WERI-Rb-1 (cell line): ENCODE results near the gene TIMMDC1.
A peak's percentile ranks its signal among the peaks of the same experiment; 100 is the strongest.

ENCODE experiments used
- DNase-seq: peaks from one replicate; pipeline ENCODE4 v3.0.0-alpha.2; 2020
- H3K27ac ChIP-seq: fragments of 250-450 bp; sonication (Bioruptor Pico); 2 replicates; pipeline ENCODE4 v1.5.1; 2020; ENCODE audit warnings: mild to moderate bottlenecking, moderate library complexity
- H3K27me3 ChIP-seq: fragments of 250-450 bp; sonication (Bioruptor Pico); 2 replicates; pipeline ENCODE4 v1.5.1; 2021; ENCODE audit warnings: mild to moderate bottlenecking, low read depth, moderate library complexity; ENCODE audit not compliant: insufficient read depth, severe bottlenecking
- H3K36me3 ChIP-seq: fragments of 250-450 bp; sonication (Bioruptor Pico); 2 replicates; pipeline ENCODE4 v1.5.1; 2020; ENCODE audit warnings: mild to moderate bottlenecking, moderate library complexity
- H3K4me3 ChIP-seq: 2 replicates; pipeline ENCODE4 v1.5.1; 2011; ENCODE audit warnings: low read depth, mild to moderate bottlenecking, control low read depth, low read length
- H3K9me3 ChIP-seq: fragments of 250-450 bp; sonication (Bioruptor Pico); 2 replicates; pipeline ENCODE4 v1.5.1; 2021; ENCODE audit warnings: mild to moderate bottlenecking, moderate library complexity; ENCODE audit not compliant: severe bottlenecking
- TF ChIP-seq, protein P1 (sequence below): IDR thresholded peaks from 2 replicates; pipeline ENCODE4 v1.5.1; 2011; ENCODE audit warnings: low read depth, mild to moderate bottlenecking, control low read depth, inconsistent platforms, low read length

Gene TIMMDC1

DNA sequence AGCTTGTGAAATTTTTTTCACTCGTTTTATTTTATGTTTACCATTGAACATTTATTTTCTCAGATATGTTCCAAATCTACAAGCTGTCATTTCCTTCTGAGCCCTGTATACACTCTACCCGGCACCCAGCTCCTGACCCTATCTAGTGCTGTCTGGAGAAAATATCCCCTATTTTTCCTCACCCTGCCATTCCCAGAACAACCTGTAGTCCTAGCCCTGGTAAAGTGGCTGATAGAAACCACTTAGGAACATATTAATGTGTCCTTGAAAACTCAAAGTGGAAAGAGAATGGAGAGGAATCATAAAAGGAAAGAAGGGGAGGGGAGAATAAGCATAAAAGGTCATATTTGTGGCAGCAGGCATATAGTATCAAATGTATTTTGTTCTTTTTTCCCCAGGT lies 8.2 kb upstream of the TIMMDC1 start:
- TF ChIP-seq, protein P1, sequence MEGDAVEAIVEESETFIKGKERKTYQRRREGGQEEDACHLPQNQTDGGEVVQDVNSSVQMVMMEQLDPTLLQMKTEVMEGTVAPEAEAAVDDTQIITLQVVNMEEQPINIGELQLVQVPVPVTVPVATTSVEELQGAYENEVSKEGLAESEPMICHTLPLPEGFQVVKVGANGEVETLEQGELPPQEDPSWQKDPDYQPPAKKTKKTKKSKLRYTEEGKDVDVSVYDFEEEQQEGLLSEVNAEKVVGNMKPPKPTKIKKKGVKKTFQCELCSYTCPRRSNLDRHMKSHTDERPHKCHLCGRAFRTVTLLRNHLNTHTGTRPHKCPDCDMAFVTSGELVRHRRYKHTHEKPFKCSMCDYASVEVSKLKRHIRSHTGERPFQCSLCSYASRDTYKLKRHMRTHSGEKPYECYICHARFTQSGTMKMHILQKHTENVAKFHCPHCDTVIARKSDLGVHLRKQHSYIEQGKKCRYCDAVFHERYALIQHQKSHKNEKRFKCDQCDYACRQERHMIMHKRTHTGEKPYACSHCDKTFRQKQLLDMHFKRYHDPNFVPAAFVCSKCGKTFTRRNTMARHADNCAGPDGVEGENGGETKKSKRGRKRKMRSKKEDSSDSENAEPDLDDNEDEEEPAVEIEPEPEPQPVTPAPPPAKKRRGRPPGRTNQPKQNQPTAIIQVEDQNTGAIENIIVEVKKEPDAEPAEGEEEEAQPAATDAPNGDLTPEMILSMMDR = no peak
- no peak overlapping the region for H3K27ac ChIP-seq
- H3K9me3 ChIP-seq = no peaks in the 10 kb centered on the region
- H3K27me3 ChIP-seq = no peaks in the 10 kb centered on the region
- H3K4me3 ChIP-seq = no peak overlapping the region
- H3K36me3 ChIP-seq = peaks cover 19% of the 10 kb centered on the region
- DNase-seq = no peak

DNA sequence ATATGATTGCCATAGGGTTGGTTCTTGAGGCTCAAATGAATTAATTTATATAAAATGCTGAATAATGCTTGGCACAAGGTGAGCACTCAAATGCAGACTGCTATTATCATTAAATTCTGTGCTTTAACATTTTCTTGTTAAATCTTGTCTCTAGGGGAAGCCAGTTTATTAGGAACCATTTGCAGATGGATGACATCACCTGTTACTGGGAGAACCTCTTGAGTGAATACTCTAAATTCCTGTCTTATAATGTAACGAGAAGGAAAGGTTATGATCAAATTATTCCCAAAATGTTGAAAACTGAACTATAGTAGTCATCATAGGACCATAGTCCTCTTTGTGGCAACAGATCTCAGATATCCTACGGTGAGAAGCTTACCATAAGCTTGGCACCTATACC lies 6.2 kb upstream of the TIMMDC1 start:
- no peak overlapping the region for H3K27ac ChIP-seq
- no peak for DNase-seq
- H3K36me3 ChIP-seq = peaks cover 10% of the 10 kb centered on the region
- H3K9me3 ChIP-seq = no peaks in the 10 kb centered on the region
- no peak overlapping the region for H3K4me3 ChIP-seq
- H3K27me3 ChIP-seq = no peaks in the 10 kb centered on the region
- TF ChIP-seq, protein P1 = no peak

DNA sequence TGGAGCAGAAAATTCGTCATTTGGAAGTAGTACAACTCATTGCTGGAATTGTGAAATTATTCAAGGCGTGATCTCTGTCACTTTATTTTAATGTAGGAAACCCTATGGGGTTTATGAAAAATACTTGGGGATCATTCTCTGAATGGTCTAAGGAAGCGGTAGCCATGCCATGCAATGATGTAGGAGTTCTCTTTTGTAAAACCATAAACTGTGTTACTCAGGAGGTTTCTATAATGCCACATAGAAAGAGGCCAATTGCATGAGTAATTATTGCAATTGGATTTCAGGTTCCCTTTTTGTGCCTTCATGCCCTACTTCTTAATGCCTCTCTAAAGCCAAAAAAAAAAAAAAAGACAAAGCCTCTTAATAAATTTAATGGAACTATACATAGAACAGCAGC lies 5.5 kb upstream of the TIMMDC1 start:
- no peak for DNase-seq
- H3K27ac ChIP-seq = no peak overlapping the region

DNA sequence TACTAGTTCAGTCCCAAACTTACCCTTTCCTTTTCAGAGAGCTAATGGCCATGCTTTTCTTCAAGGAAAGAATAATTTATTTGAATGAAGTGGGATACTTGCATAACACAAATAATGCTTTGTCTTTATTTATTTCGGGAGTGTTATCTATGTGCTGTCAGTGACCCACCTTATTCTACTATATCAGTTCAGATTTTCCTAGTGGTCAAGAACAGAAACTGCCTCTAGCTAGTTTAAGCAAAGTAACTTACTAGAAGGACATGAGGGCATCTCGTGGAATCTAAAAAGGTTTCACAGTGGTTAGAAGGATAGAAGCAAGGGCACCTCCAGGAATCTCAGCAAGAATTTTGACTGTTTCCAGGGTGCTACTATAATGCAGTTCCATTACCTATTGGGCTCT lies 3.8 kb upstream of the TIMMDC1 start:
- Histone ChIP-seq H3K27me3 (no peaks in the 10 kb centered on the region), H3K27ac (no peak overlapping the region), H3K9me3 (no peaks in the 10 kb centered on the region), H3K4me3 (no peak overlapping the region), H3K36me3 (peaks cover 10% of the 10 kb centered on the region)
- TF ChIP-seq, protein P1 = no peak
- DNase-seq = no peak

More for the DNA sequence above, 5.5 kb upstream of the TIMMDC1 start:
- no peaks in the 10 kb centered on the region for H3K27me3 ChIP-seq
- H3K36me3 ChIP-seq = peaks cover 10% of the 10 kb centered on the region
- TF ChIP-seq, protein P1 = no peak
- H3K9me3 ChIP-seq = no peaks in the 10 kb centered on the region
- H3K4me3 ChIP-seq = no peak overlapping the region

DNA sequence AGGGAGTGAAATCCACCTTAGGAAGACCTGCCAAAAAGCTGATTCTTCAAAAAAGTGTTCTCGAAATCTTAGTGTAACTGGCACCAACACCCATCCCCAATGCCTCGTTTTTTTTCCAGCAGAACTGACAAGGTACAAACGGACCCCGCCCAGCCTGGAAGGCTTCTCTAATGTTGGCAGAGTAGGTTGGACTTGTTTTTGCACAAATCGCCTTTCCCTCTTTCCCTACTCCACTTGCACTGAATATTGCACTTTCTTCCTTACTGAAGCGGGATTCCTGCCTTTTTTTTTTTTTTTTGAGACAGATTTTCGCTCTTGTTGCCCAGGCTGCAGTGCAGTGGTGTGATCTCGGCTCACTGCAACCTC lies 544 bp upstream of the TIMMDC1 start:
- TF ChIP-seq, protein P1 = no peak
- Histone ChIP-seq H3K4me3 (peak overlapping the region; percentile 99), H3K27me3 (no peaks in the 10 kb centered on the region), H3K27ac (peak overlapping the region; percentile 80), H3K36me3 (no peaks in the 10 kb centered on the region; the same call in 1 of the 2 replicates), H3K9me3 (no peaks in the 10 kb centered on the region)
- no peak for DNase-seq

DNA sequence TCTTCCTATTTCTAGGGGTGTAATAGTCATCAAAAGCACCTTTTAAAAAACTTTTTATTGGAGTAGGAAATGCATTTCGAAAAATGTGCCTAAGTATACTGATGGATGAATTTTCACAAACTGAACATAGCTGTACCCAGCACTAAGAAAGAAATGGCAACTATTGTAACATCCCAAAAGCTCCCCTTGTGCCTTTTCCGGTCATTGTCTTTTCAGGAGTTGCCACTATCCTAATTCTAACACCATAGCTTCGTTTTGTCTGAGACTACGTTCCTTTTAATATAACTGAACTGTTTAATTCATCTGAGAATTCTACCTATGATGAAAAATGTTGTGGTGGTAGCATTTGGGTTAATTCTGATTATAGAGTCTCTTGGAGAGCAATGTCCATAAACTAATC lies 1.9 kb downstream of the TIMMDC1 start:
- Histone ChIP-seq H3K27me3 (no peaks in the 10 kb centered on the region), H3K27ac (no peak overlapping the region), H3K4me3 (no peak overlapping the region), H3K36me3 (no peaks in the 10 kb centered on the region), H3K9me3 (no peaks in the 10 kb centered on the region)
- no peak for DNase-seq
- TF ChIP-seq, protein P1 = no peak
